HG03575 (cell line): ENCODE data around the gene LY6G5C.

Experiments
- ATAC-seq: cut with Tn5 transposase; IDR thresholded peaks from one replicate; pipeline ENCODE4 v1.9.1; 2021; ENCODE audit not compliant: unreplicated experiment, insufficient number of reproducible peaks, low FRiP score; ENCODE audit errors: extremely low read depth

The LY6G5C gene

DNA sequence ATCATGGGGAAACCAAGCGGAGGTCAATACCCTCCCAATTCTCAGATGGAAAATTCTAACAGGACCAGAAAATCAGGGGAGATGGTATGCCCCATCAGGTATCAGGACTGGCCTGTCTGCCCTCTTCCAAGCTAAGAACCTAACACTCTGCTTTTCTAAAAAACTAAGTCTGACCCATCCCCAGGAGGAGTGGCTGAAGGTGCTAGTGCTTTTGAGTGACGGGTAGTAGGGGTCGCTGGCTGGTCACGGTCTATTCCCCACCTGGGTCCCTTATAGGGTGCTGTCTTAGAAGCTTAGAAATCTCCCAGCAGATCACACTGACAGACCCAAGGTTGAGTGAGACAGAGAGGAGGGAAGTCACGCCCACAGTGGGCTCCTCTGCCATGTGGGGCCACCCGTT, 12.7 kb upstream of the LY6G5C start:
- ATAC-seq, result no peak

GRCh38 chr6:31692886-31693285, 12.0 kb upstream of the LY6G5C start:
- ATAC-seq, result no peak

DNA sequence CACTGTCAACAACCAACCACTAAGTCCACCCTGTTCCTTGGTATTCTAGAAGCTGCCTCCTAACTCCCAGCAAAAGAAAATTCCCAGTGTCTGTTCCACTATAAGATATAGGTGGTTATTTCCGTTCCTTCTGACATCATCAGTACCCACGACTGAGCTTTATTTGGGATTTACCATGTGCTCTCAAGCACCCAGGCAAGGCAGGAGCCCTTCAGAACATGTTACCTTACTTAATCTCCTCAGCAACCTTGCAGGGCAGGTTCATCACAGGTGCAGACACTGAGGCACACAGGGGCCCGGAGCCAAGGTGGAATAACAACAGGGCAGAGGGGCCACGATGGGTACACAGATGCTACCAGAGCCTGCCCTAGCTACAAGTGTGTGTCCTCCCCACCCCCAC, 11.5 kb upstream of the LY6G5C start:
- no peak for ATAC-seq

GRCh38 chr6:31691564-31692108, 10.8 kb upstream of the LY6G5C start:
- no peak for ATAC-seq

GRCh38 chr6:31691078-31691463, 10.2 kb upstream of the LY6G5C start:
- no peak for ATAC-seq

DNA sequence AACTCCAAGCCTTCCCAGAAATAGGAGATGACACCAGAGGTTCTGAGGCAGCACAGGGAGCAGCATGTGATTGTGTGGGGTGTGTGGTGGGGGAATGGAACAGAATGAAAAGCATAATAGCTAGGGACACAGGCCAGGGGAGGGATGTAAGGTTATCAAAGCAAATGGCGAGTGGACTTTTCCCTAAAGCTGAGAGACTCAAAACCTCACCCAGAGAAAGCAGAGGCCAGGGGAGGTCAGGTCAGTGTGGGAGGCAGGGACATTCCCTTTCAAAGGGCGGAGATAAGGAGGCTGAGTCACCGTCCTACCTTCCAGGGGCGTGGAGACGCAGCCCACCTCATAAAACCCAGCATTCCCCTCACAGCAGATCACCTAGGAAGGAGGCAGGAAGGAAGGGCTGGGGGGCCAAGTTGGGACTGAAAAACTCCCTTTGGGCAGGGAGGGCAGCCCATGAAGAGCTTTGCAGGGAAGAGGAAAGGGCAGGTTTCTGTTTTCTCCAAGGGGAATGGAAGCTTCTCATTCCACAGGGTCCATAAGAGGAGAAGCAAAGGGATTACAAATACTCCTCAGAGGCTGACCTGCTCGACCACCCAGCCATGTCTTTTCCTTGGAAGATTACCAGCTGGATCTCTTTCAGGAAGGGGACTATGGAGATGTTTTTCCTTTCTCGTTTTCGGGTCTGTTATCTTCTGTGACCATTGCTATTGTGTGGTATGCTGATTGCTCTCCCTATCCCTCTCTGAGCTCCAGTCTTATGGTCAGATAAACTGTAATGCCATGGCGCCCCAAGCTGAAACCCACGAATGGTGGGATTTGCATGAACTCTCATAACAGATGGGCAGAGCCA, 9.6 kb upstream of the LY6G5C start:
- no peak for ATAC-seq

- ATAC-seq, result no peak
These were observed 8.6 kb upstream of the LY6G5C start for GRCh38 chr6:31689249-31690110.

- no peak for ATAC-seq
These were observed 7.2 kb upstream of the LY6G5C start for GRCh38 chr6:31687860-31688693.

- no peak for ATAC-seq
These were observed 6.5 kb upstream of the LY6G5C start for GRCh38 chr6:31687321-31687720.

DNA sequence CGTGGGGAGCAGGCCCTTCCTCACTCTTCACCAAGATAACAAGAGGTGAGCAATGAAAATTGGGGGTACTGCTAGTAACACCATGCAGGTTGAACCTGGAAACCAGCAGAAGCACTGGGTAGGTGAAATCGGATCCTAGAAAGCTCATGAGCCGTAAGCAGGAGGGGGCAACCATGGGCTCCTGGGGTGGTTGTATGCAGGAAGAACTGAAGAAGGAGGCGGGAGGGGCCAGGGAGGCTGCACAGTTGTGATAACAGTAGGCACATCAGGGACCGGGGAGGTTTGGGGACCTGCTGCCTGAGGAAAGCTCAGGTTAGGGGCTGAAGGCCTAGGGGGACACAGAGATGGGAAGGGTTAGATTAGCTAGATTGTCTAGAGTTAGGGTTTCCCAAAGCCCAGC, 5.6 kb upstream of the LY6G5C start:
- ATAC-seq, result no peak

GRCh38 chr6:31683591-31683990, 2.7 kb upstream of the LY6G5C start:
- no peak for ATAC-seq

- no peak for ATAC-seq
These were observed 336 bp upstream of the LY6G5C start for GRCh38 chr6:31681135-31681671.

DNA sequence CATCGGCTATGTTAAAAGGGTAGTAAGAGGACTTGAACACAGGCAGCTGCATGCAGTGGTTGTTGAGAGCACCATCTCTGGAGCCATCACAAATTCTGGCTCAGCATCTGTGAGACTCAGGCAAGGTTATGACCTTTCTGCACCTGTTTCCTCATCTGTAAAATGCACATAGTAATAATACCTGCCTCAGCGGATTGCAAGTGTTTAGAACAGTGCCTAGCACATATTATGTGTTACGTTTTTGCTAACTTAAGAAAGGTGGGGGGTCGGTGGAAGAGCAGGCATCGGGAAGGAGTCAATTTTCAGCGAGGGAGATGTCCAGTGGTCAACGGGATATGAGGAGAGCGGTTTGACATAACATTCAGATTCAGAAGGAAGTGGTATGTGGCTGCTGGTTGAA, 2.9 kb downstream of the LY6G5C start:
- no peak for ATAC-seq

DNA sequence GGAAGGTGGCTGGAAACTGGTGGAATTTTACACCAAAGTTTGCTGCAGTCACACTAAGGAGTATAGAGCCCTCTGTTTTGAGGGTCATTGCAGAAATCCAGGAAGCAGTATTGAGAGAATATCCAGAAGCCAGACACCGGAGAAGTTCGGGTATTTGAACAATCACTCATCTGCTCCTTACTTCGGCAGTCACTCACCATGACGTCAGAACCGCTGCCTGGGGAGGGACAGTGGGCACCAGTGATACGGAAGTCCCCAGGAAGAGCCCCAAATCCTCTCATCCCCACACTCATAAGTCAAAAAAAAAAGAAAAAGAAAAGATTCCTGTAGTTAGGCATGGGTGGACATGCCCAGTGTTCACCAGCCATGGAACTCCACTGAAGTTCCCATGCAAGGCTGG, 4.0 kb downstream of the LY6G5C start:
- no peak for ATAC-seq

DNA sequence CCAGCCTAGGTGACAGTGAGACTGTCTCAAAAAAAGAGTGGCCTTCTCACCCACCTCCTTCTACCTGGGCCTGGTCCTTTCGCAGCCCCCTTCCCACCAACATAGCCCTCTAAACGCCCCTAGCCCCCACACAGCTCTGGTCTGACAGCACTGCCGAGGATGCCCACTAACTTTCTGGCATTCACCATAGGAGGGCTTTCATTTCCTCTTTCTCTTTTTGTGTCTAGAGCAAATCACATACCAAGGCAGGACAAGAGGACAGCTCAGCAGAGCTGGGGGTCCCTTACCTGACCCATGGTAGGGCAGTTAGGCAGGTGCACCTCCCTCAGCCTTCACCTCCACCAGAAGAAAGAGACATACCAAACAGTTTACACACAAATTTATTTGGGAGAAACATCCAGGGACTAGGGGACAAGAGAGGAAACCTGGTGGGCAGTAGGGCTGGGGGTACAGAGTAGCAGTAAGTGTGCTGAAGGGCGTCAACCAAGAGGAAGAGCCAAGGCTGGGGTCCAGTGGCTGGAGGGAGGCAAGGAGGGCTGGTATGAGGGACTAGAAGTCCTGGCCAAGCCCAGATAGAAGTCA, 4.5 kb downstream of the LY6G5C start:
- ATAC-seq, result no peak

DNA sequence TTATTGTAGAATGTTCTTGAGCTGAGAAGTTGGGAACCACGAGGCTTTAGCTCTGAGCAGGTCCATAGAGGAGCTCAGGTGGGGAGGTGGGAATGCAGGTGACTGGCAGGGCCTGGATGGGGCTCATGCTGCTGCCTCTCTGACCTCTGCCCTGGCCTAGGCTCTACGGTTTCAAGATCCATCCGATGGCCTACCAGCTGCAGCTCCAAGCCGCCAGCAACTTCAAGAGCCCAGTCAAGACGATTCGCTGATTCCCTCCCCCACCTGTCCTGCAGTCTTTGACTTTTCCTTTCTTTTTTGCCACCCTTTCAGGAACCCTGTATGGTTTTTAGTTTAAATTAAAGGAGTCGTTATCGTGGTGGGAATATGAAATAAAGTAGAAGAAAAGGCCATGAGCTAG, 11.2 kb downstream of the LY6G5C start, which contains the start of gene LY6G5B:
Gene LY6G5B, plus strand, starts transcription at position 301 of the 400 bp plus-strand sequence. CDS start 975 bp downstream, outside the sequence.
- ATAC-seq, result no peak

DNA sequence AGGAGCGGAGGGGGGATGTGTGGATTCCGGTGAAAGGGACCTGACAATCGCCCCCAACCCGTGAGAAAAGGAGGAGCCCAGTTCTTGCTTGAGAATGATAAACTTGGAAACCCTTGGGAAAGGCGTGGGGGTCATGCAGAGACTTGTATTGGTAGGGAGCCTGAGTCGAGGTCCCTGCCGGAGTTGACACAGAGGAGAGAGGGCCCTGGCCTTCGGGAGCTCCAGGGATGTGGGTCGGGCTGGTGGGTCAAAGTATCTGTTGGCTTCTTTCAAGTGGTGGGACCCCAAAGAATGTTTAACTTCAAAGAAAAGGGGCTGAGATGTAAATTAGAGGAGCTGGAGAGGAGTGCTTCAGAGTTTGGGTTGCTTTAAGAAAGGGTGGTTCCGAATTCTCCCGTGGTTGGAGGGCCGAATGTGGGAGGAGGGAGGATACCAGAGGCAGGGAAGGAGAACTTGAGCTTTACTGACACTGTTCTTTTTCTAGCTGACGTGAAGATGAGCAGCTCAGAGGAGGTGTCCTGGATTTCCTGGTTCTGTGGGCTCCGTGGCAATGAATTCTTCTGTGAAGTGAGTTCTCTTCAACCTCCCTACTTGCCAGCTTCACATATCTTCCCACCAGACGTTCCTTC, 14.4 kb downstream of the LY6G5C start:
- no peak for ATAC-seq
